Neural progenitor cell (in vitro differentiated cells): ENCODE data around the gene CHPF2. TPM values are rescaled to one million over a fixed set of nuclear protein-coding genes. Genes with fewer than 3 reads are reported as not detected.

Source experiments
- DNase-seq: peaks from one replicate; pipeline ENCODE4 v3.0.0-alpha.2; 2016; ENCODE audit warnings: low spot score
- H2AFZ ChIP-seq: fragments of 200-600 bp; sonication (generic); replicated peaks from 2 replicates; pipeline ENCODE4 v1.6.1; 2016; ENCODE audit warnings: antibody characterized with exemption
- H3F3A ChIP-seq: fragments of 200-600 bp; sonication (generic); 2 replicates; pipeline ENCODE4 v1.6.1; 2016; ENCODE audit warnings: antibody characterized with exemption, low read depth
- H3K27ac ChIP-seq: fragments of 200-600 bp; sonication (generic); 2 replicates; pipeline ENCODE4 v1.5.1; 2016; ENCODE audit warnings: mild to moderate bottlenecking
- H3K27me3 ChIP-seq: fragments of 200-600 bp; sonication (generic); 2 replicates; pipeline ENCODE4 v1.6.1; 2016; ENCODE audit warnings: mild to moderate bottlenecking, moderate library complexity
- H3K36me3 ChIP-seq: fragments of 200-600 bp; sonication (generic); 2 replicates; pipeline ENCODE4 v1.5.1; 2016
- H3K4me1 ChIP-seq: fragments of 200-600 bp; sonication (generic); 2 replicates; pipeline ENCODE4 v1.6.1; 2016; ENCODE audit warnings: mixed run types
- H3K4me2 ChIP-seq: fragments of 200-600 bp; sonication (generic); 2 replicates; pipeline ENCODE4 v1.6.1; 2016
- H3K4me3 ChIP-seq: fragments of 200-600 bp; sonication (generic); 2 replicates; pipeline ENCODE4 v1.5.1; 2016
- H3K79me2 ChIP-seq: fragments of 200-600 bp; sonication (generic); 2 replicates; pipeline ENCODE4 v1.6.1; 2016; ENCODE audit warnings: low read depth
- H3K9ac ChIP-seq: fragments of 200-600 bp; sonication (generic); 2 replicates; pipeline ENCODE4 v1.6.1; 2016
- H3K9me3 ChIP-seq: fragments of 200-600 bp; sonication (generic); 2 replicates; pipeline ENCODE4 v1.5.1; 2016; ENCODE audit warnings: low read depth
- H4K20me1 ChIP-seq: fragments of 200-600 bp; sonication (generic); 2 replicates; pipeline ENCODE4 v1.6.1; 2016; ENCODE audit warnings: low read depth
- H3K27ac Mint-ChIP-seq: 3 replicates; pipeline ENCODE4 v1.8.0; 2021; ENCODE audit warnings: mixed read lengths
- H3K27me3 Mint-ChIP-seq: 2 replicates; pipeline ENCODE4 v1.8.0; 2022; ENCODE audit warnings: low read depth, mild to moderate bottlenecking, inconsistent platforms, moderate library complexity, mixed read lengths; ENCODE audit not compliant: insufficient read depth
- H3K36me3 Mint-ChIP-seq: 3 replicates; pipeline ENCODE4 v1.8.0; 2021; ENCODE audit warnings: mixed read lengths
- H3K4me1 Mint-ChIP-seq: 3 replicates; pipeline ENCODE4 v1.8.0; 2021; ENCODE audit warnings: mixed read lengths
- H3K4me3 Mint-ChIP-seq: 3 replicates; pipeline ENCODE4 v1.8.0; 2021; ENCODE audit warnings: mild to moderate bottlenecking, moderate library complexity, mixed read lengths
- H3K9me3 Mint-ChIP-seq: 3 replicates; pipeline ENCODE4 v1.8.0; 2020; ENCODE audit warnings: mixed read lengths
- EZH2 ChIP-seq: fragments of 200-600 bp; sonication (generic); IDR thresholded peaks from 2 replicates; pipeline ENCODE4 v1.6.1; 2017; ENCODE audit warnings: antibody characterized with exemption, mild to moderate bottlenecking, moderate library complexity
- EZH2phosphoT487 ChIP-seq: fragments of 200-600 bp; sonication (generic); IDR thresholded peaks from 2 replicates; pipeline ENCODE4 v1.6.1; 2017; ENCODE audit warnings: antibody characterized with exemption
- total RNA-seq: library from RNA; depleted of rRNA; stranded (reverse); fragments of >200 nt; gene quantifications from 2 replicates; pipeline ENCODE4 v1.2.3, GENCODE V29; 2015; ENCODE audit warnings: low replicate concordance
- TF ChIP-seq, protein P1 (sequence below): fragments of 200-600 bp; sonication (generic); IDR thresholded peaks from 2 replicates; pipeline ENCODE4 v1.5.1; 2017; ENCODE audit warnings: antibody characterized with exemption, mild to moderate bottlenecking

The CHPF2 gene
- total RNA-seq, 1 donor from 2014 or later, result 8.8 TPM

DNA sequence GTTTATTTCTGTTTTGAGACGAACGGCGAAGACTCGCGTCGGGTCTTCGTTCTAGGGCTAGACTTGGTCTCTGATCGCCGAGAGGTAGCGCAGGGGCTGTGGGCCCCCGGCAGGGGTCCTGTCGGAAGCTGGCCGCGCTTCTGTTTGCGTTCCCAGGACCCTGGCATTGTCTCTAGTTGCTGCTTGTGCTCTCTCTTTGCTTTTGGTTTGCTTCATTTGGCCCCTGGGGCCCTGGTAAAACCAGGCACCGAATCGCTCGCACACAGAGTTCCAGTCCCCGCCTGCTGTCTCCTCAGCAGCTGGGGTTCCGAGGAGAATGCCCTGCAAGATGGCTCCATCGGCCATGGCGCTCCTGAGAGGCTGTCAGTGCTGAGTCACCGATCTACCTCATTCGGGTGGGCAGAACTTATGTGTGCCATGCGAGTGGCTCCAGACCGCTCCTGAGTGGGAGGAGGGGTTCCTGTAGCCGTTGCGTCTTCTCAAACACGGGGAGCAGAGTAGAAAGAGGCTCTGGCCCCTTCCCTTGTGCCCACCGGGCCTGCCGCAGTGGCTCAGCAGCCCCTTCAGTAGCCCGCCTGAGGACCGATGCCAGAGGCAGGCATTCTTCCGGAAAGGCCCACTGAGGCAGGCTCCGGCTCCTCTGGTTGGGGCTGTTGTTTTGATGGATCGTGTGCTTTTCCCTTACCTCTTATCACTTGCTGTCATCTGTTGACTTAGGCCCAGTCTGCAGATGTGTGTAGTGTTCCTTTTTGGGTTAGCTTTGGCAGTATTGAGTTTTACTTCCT is 826 bp downstream of the CHPF2 start:
- Mint-ChIP-seq H3K4me1 (peaks cover 29% of the 10 kb centered on the region), H3K36me3 (peaks cover 4% of the 10 kb centered on the region), H3K4me3 (peak overlapping the region; percentile 97), H3K27ac (peak overlapping the region; percentile 37), H3K9me3 (no peaks in the 10 kb centered on the region), H3K27me3 (peaks cover 11% of the 10 kb centered on the region)
- H3F3A ChIP-seq, result peaks cover 10% of the 10 kb centered on the region
- no peaks in the 10 kb centered on the region for H3K27me3 ChIP-seq
- peak overlapping the region; percentile 78 for H3K9ac ChIP-seq
- H3K4me3 ChIP-seq, result peak overlapping the region; percentile 88
- peak overlapping the region; percentile 77 for H2AFZ ChIP-seq
- H3K79me2 ChIP-seq, result peaks cover 26% of the 10 kb centered on the region
- no peak for TF ChIP-seq EZH2phosphoT487
- TF ChIP-seq EZH2, result no peak
- TF ChIP-seq, protein P1, sequence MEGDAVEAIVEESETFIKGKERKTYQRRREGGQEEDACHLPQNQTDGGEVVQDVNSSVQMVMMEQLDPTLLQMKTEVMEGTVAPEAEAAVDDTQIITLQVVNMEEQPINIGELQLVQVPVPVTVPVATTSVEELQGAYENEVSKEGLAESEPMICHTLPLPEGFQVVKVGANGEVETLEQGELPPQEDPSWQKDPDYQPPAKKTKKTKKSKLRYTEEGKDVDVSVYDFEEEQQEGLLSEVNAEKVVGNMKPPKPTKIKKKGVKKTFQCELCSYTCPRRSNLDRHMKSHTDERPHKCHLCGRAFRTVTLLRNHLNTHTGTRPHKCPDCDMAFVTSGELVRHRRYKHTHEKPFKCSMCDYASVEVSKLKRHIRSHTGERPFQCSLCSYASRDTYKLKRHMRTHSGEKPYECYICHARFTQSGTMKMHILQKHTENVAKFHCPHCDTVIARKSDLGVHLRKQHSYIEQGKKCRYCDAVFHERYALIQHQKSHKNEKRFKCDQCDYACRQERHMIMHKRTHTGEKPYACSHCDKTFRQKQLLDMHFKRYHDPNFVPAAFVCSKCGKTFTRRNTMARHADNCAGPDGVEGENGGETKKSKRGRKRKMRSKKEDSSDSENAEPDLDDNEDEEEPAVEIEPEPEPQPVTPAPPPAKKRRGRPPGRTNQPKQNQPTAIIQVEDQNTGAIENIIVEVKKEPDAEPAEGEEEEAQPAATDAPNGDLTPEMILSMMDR, result no peak
- H3K9me3 ChIP-seq, result no peaks in the 10 kb centered on the region
- peaks cover 16% of the 10 kb centered on the region for H4K20me1 ChIP-seq
- peak; percentile 59 for DNase-seq
- H3K4me1 ChIP-seq, result peaks cover 21% of the 10 kb centered on the region
- no peaks in the 10 kb centered on the region for H3K36me3 ChIP-seq
- no peak overlapping the region for H3K27ac ChIP-seq
- H3K4me2 ChIP-seq, result peak overlapping the region; percentile 95

DNA sequence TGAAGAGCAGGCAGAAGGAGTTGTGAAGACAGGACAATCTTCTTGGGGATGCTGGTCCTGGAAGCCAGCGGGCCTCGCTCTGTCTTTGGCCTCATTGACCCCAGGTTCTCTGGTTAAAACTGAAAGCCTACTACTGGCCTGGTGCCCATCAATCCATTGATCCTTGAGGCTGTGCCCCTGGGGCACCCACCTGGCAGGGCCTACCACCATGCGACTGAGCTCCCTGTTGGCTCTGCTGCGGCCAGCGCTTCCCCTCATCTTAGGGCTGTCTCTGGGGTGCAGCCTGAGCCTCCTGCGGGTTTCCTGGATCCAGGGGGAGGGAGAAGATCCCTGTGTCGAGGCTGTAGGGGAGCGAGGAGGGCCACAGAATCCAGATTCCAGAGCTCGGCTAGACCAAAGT is 1.5 kb downstream of the CHPF2 start:
- no peaks in the 10 kb centered on the region for H3K9me3 Mint-ChIP-seq

DNA sequence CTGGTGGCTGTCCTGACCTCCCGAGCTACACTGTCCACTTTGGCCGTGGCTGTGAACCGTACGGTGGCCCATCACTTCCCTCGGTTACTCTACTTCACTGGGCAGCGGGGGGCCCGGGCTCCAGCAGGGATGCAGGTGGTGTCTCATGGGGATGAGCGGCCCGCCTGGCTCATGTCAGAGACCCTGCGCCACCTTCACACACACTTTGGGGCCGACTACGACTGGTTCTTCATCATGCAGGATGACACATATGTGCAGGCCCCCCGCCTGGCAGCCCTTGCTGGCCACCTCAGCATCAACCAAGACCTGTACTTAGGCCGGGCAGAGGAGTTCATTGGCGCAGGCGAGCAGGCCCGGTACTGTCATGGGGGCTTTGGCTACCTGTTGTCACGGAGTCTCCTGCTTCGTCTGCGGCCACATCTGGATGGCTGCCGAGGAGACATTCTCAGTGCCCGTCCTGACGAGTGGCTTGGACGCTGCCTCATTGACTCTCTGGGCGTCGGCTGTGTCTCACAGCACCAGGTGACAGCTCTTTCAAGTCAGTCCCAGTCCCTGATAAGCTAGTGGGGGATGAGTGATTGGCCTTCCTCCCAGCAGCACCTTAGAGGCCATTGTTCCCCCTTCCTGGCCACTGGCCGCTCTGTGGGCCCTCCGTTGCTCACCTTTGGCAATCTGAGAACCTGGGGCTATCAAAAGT is 3.0 kb downstream of the CHPF2 start:
- Histone ChIP-seq H3K36me3 (no peaks in the 10 kb centered on the region), H3K4me3 (no peak overlapping the region), H3K9ac (no peak overlapping the region), H3K9me3 (no peaks in the 10 kb centered on the region), H3K4me2 (no peak overlapping the region), H3K4me1 (peaks cover 17% of the 10 kb centered on the region), H3K79me2 (peaks cover 26% of the 10 kb centered on the region), H3K27ac (no peak overlapping the region), H2AFZ (no peak overlapping the region), H3F3A (peaks cover 5% of the 10 kb centered on the region), H3K27me3 (no peaks in the 10 kb centered on the region), H4K20me1 (peaks cover 16% of the 10 kb centered on the region)
- peaks cover 7% of the 10 kb centered on the region for H3K36me3 Mint-ChIP-seq
- H3K4me3 Mint-ChIP-seq, result no peak overlapping the region
- TF ChIP-seq, protein P1, result no peak
- no peak for TF ChIP-seq EZH2
- H3K4me1 Mint-ChIP-seq, result peaks cover 23% of the 10 kb centered on the region
- peaks cover 9% of the 10 kb centered on the region for H3K27me3 Mint-ChIP-seq
- DNase-seq, result no peak
- no peak overlapping the region for H3K27ac Mint-ChIP-seq
- H3K9me3 Mint-ChIP-seq, result no peaks in the 10 kb centered on the region

More for the DNA sequence above, 1.5 kb downstream of the CHPF2 start:
- peak overlapping the region; percentile 97 for H3K4me3 Mint-ChIP-seq
- no peaks in the 10 kb centered on the region for H3K36me3 ChIP-seq
- H3K27ac ChIP-seq, result no peak overlapping the region
- peaks cover 17% of the 10 kb centered on the region for H3K4me1 ChIP-seq
- peaks cover 5% of the 10 kb centered on the region for H3F3A ChIP-seq
- TF ChIP-seq EZH2phosphoT487 (no peak), EZH2 (no peak)
- TF ChIP-seq, protein P1, result no peak
- DNase-seq, result no peak
- H3K79me2 ChIP-seq, result peaks cover 26% of the 10 kb centered on the region
- no peak overlapping the region for H3K9ac ChIP-seq
- H3K4me3 ChIP-seq, result peak overlapping the region; percentile 88
- H3K9me3 ChIP-seq, result no peaks in the 10 kb centered on the region
- H3K4me2 ChIP-seq, result peak overlapping the region; percentile 95
- H3K27ac Mint-ChIP-seq, result no peak overlapping the region
- H4K20me1 ChIP-seq, result peaks cover 16% of the 10 kb centered on the region
- H3K4me1 Mint-ChIP-seq, result peaks cover 23% of the 10 kb centered on the region
- H3K36me3 Mint-ChIP-seq, result peaks cover 4% of the 10 kb centered on the region
- H3K27me3 ChIP-seq, result no peaks in the 10 kb centered on the region
- H2AFZ ChIP-seq, result no peak overlapping the region
- peaks cover 11% of the 10 kb centered on the region for H3K27me3 Mint-ChIP-seq
